ENCODE measurements around the gene MYOC. TPM values are rescaled to one million over a fixed set of nuclear protein-coding genes. Genes with fewer than 3 reads are reported as not detected.
"Not testable (repeated sequence)": the region's sequence is repeated elsewhere in the genome, so short reads cannot be mapped to it uniquely, and the experiment has no call there.

The MYOC gene
- total RNA-seq, 1 experiment from 2014 or later, result not detected

DNA sequence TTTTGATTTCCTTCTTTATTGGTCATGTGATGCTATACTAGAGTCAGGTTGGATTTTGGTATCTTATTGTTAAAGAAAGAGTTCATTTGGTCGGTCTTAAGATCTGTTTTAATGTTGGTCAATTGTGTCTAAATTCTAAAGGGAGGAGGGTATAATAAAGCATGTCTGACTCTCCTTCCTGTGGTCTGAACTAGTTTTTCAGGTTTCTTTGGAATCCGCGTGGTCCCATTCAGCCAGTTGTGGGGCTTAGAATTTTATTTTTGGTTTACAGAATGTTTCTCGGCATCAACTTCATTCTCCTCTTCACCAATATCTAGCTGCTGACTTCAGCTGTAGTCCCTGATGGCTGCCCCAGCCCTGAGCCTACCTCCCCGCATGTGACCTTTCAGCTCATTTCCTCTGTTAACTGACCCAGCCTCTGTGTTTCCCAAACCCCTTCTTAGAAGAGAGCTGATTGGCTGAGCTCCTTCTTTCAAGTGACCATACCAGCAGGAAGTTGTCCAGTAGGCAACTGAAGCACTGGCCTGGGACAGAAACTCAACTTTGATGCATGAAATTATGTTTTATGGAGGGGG lies 8.7 kb upstream of the MYOC start:
- BruUV-seq (replicated peaks), result no TSS peak
- DNase-seq (ENCODE audit: low read depth, low spot score), result no peak
- H3K27me3 ChIP-seq (ENCODE audit: control insufficient read depth, insufficient read depth, low read length), result peaks cover 2% of the 10 kb centered on the region; the same call in 1 of the 2 replicates
- in situ Hi-C loops (cut with HindIII; ENCODE audit: low pct_unique_long_range_greater_than_20kb, low sequenced_read_pairs) (no loop called here), intact Hi-C loops (cut with micrococcal nuclease; ENCODE audit: unreplicated experiment) (no loop called here)
- CTCF ChIA-PET, result no interaction called here
- H3K36me3 ChIP-seq (ENCODE audit: control insufficient read depth, insufficient read depth, low read length), result no peaks in the 10 kb centered on the region
- H3K4me1 ChIP-seq (ENCODE audit: control insufficient read depth, insufficient read depth, low read length), result no peaks in the 10 kb centered on the region
- ATAC-seq, result no peak
- POLR2A ChIA-PET, result no interaction called here
- H3K4me3 ChIP-seq (ENCODE audit: low read depth in 2 of 2, low read length in 2 of 2), result no peak overlapping the region
- no peak overlapping the region for H3K27ac ChIP-seq (ENCODE audit: low read length)
- no peaks in the 10 kb centered on the region for H3K9me3 ChIP-seq (ENCODE audit: control insufficient read depth, insufficient read depth, low read depth, low read length)
- TF ChIP-seq POLR2AphosphoS5 (IDR thresholded peaks at IDR 0.05; ENCODE audit: low read depth, low read length), result no peak
- no peak for TF ChIP-seq CTCF (IDR thresholded peaks at IDR 0.05)
- no peak for TF ChIP-seq SIN3A (IDR thresholded peaks at IDR 0.05; ENCODE audit: borderline replicate concordance, insufficient read depth, low read depth, low read length)
- no peak for TF ChIP-seq TCF7L2 (IDR thresholded peaks at IDR 0.05; ENCODE audit: low read depth, low read length)
- TF ChIP-seq REST (IDR thresholded peaks at IDR 0.05; ENCODE audit: insufficient read depth in 1 of 2, low read depth in 2 of 2, low read length in 1 of 2), result no peak

DNA sequence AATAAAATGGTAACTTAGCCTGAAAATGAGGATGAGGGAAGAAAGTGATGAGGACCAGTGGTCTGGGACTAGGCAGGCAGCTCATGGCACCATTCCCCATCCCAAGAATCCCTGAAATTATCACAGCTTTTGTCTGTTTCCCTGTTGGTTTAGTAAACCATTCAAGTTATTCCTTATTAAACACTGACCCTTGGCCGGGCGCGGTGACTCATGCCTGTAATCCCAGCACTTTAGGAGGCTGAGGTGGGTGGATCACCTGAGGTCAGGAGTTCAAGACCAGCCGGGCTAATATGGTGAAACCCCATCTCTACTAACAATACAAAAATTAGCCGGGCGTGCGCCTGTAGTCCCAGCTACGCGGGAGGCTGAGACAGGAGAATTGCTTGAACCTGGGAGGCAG lies 3.7 kb upstream of the MYOC start:
- intact Hi-C loops (cut with micrococcal nuclease; ENCODE audit: unreplicated experiment); CTCF ChIA-PET; ATAC-seq; H3K4me1 ChIP-seq (ENCODE audit: control insufficient read depth, insufficient read depth, low read length); DNase-seq (ENCODE audit: low read depth, low spot score); H3K36me3 ChIP-seq (ENCODE audit: control insufficient read depth, insufficient read depth, low read length); H3K27me3 ChIP-seq (ENCODE audit: control insufficient read depth, insufficient read depth, low read length); in situ Hi-C loops (cut with HindIII; ENCODE audit: low pct_unique_long_range_greater_than_20kb, low sequenced_read_pairs); BruUV-seq (replicated peaks); H3K9me3 ChIP-seq (ENCODE audit: control insufficient read depth, insufficient read depth, low read depth, low read length); H3K27ac ChIP-seq (ENCODE audit: low read length); H3K4me3 ChIP-seq (ENCODE audit: low read depth in 2 of 2, low read length in 2 of 2); POLR2A ChIA-PET: not testable (repeated sequence)

- ChIA-PET CTCF (no interaction called here), POLR2A (no interaction called here)
- no peak for ATAC-seq
- intact Hi-C loops (cut with micrococcal nuclease; ENCODE audit: unreplicated experiment) (no loop called here), in situ Hi-C loops (cut with HindIII; ENCODE audit: low pct_unique_long_range_greater_than_20kb, low sequenced_read_pairs) (no loop called here)
- Histone ChIP-seq H3K36me3 (ENCODE audit: control insufficient read depth, insufficient read depth, low read length) (no peaks in the 10 kb centered on the region), H3K9me3 (ENCODE audit: control insufficient read depth, insufficient read depth, low read depth, low read length) (no peaks in the 10 kb centered on the region), H3K4me1 (ENCODE audit: control insufficient read depth, insufficient read depth, low read length) (no peaks in the 10 kb centered on the region), H3K27ac (ENCODE audit: low read length) (no peak overlapping the region), H3K4me3 (ENCODE audit: low read depth in 2 of 2, low read length in 2 of 2) (no peak overlapping the region), H3K27me3 (ENCODE audit: control insufficient read depth, insufficient read depth, low read length) (no peaks in the 10 kb centered on the region; the same call in 1 of the 2 replicates)
- no TSS peak for BruUV-seq (replicated peaks)
- no peak for DNase-seq (ENCODE audit: low read depth, low spot score)
- TF ChIP-seq SIN3A (IDR thresholded peaks at IDR 0.05; ENCODE audit: borderline replicate concordance, insufficient read depth, low read depth, low read length), result no peak
- TF ChIP-seq TCF7L2 (IDR thresholded peaks at IDR 0.05; ENCODE audit: low read depth, low read length), result no peak
- TF ChIP-seq POLR2AphosphoS5 (IDR thresholded peaks at IDR 0.05; ENCODE audit: low read depth, low read length), result no peak
- no peak; the same call in 1 of the 2 replicates for TF ChIP-seq CTCF (IDR thresholded peaks at IDR 0.05)
- TF ChIP-seq REST (IDR thresholded peaks at IDR 0.05; ENCODE audit: insufficient read depth in 1 of 2, low read depth in 2 of 2, low read length in 1 of 2), result no peak
Measured at GRCh38 chr1:171655746-171656116, 3.2 kb upstream of the MYOC start.
